Inferior parietal cortex (tissue), 1 donor: ENCODE measurements around the gene ACADL.

Experiments
- DNase-seq: peaks from one replicate; pipeline ENCODE4 v3.0.0-alpha.2; 2016; ENCODE audit errors: extremely low spot score

The ACADL gene

GRCh38 chr2:210224941-210225672 is at the start of gene ACADL:
Gene ACADL (minus strand): TSS chr2:210225447. CDS start chr2:210225263, 184 bp downstream.
- no peak for DNase-seq

- DNase-seq: no peak
Measured at GRCh38 chr2:210271300-210271699, 46.1 kb upstream of the ACADL start.

- no peak for DNase-seq
Measured at GRCh38 chr2:210269148-210269547, 43.9 kb upstream of the ACADL start.

- no peak for DNase-seq
Measured at GRCh38 chr2:210268281-210268680, 43.0 kb upstream of the ACADL start.

DNA sequence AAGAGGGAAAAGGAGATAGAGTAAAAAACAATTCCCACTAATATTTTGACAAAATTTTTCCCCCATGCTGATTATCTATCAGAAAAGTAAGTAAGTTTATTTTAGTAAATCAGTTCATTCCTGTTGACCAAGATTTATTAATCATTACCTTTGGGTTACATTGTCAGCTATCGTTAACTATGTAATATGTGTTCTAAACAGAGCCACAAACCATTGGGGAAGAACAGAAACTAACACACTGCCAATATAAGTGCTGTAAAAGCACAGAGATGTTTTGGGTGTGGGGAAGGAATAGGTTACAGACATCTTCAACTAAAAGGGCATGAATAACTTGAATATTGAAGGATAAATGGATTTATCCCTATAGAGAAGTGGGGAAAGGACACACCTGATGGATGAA is 42.5 kb upstream of the ACADL start:
- no peak for DNase-seq

GRCh38 chr2:210264282-210264681 is 39.0 kb upstream of the ACADL start:
- DNase-seq: no peak

DNA sequence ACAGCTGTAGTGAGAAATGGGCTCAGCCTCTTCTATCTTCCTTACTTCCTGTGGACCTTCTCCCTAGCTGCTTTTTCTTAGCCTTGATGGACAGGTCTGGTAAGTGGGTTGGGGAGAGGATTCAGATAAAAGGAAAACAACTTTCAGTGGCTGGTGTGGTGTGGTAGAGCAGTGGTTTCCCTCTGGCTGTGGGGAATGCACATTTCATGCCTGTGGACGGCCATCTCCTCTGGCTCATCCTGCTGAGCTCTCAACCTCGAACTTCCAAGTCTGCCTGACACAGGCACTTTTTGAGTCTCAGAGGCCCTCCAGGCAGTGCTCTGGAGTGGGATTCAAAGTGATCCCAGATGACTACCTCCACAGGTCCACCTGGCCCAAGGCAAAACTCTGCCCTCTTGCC is 38.6 kb upstream of the ACADL start:
- no peak for DNase-seq

DNA sequence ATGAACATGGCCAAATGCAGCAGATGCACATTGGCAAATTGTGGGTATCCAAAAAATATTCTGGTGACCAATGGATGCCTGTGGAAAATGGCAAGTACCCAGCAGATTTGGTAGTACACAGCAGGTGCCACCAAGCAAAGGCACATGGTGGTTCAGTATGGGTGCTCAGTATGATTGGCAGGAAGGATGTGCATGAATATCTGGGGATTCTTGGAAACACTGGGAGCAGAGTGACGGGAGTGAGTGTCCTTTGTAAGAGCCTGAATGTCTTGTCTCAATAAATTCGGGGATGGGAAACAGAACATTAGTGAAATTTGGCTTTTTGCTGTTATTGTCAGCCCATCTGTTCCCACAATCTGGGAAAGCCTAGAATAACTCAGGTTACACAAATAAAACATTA is 36.8 kb upstream of the ACADL start:
- no peak for DNase-seq

DNA sequence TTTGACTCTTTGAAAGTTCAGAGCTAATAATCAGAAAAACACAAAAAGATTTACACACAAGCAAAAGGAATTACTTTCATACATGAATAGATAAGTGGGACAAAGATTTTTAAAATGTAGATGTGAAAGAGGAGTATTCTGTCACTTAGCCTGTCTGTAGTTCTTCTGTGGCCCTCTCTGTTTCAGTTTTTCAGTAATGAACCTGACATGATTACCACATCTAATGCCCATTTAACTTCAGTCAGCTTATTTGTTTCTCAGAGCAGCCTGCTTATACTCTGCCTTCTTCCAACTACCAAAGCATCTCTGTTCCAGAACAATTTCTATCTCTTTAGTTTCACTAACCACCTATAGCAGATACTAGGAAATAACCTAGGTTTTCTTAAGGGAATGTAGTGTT is 34.4 kb upstream of the ACADL start:
- DNase-seq: no peak

DNA sequence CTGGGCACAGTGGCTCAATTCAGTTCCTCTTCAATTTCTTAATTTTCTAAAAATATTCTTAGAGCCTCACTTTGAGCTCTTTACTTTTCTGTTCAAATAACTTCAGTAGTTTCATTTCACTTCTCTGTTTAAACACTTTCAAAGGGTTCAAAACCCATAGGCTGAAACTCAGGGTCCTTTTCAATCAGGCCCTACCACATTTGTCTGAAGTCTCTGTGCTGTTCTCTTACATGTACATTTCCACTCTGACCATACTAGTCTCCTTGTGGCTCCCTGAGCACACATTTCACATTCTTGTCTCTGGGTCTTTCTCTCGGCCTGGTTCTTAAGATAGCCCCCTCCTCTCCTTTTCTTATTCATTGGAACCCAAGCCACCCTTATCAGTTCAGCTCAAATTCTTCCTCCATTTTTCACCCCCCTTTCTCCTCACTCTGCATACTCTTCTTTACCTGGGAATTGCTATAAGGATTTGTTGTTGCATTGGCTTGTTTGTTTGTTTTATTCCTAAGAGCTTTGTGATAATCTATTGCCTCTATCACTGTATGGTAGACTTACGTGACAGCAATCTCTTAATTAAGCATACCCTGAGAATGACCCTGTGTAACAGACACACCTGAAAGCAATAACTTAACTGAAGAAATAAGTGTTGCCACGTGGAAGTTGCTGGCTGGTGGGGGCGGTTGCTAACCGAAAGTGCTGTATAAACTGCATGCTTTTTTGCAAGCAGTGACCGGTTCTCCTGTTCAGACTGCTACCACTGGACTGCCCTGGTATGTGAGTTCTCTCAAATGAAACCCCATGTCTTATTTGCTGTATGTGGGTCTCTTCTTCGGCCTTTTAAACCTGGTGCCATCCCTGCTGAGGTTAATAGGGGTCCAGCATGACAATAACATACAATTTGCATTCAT is 27.7 kb upstream of the ACADL start:
- DNase-seq: no peak

DNA sequence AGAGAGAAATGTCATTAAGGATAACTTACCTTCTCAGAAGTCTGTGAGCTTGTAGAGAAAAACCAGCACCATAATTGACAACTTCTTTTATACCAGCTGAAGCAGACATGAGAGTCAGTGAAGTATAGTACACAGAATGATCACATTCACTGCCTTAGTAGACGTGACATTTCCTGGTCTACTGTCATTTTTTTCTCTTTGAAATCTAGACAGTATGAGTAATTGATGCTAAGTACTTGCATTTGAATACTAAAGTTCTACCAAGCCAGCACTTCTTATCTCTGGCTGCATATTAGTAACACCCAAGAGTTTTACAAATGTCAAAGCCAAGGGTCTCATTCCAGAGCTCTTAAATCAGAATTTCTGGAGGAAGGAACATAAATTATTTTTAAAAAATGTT is 25.4 kb upstream of the ACADL start:
- no peak for DNase-seq

DNA sequence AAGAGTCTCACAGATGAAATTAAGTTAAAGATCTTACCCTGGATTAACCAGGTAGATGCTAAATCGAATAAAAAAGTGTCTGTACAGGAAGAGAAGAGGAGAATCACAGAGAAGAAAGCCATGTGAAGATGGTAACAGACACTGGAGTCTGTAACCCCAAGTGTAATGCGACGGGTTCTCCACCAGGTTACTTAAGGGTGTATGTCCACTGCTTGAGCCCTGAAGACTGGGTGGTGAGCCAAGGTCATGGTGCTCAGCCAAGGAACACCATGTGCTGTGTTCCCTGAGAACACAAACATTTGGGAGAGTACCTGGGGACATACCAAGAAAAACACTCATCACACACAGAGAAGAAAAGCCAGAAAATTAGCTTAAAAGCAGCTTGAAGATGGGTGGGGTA is 8.2 kb upstream of the ACADL start:
- no peak for DNase-seq

DNA sequence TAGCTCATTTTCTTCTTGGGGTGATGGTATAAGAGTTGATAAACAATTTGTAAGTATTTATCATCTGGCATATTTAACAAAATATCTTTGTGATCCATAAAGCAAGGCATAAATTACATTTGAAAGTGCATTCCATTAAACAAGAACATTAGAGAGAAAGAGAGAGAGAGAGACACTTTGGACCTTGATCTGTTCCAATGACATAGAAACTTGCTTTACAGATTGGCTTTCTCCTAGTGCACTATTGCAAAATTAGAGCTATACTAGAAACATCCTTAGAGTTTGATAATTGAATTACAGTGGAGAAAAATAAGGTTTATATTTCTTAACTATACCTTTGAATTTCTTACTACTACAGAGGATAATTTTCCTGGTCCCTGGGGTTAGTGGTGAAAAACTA is 5.7 kb upstream of the ACADL start:
- DNase-seq: no peak

GRCh38 chr2:210230518-210230917 is 5.3 kb upstream of the ACADL start:
- no peak for DNase-seq

DNA sequence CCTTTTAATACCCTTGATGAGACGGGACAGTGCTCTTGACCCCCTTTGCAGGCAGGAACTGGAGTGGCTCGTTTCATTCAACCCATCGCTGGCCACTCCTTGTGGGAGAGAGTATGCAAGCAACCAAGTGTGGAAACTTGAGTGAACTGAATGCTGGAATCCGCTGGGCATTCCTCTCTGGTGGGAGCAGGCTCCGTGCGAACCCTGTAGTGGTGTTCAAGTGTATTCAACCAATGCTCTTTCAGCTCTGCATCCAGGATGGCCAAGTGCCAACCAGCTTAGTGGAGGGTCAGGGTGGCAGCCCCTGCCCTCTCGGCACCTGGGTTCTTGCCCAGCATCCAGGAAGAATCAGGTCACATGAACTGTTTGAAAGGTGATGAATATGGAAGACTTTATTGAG is 3.3 kb upstream of the ACADL start:
- no peak for DNase-seq

GRCh38 chr2:210227290-210228088 is 2.2 kb upstream of the ACADL start:
- no peak for DNase-seq

GRCh38 chr2:210226223-210226622 is 976 bp upstream of the ACADL start:
- no peak for DNase-seq

GRCh38 chr2:210224591-210224940 is 681 bp downstream of the ACADL start:
- no peak for DNase-seq

DNA sequence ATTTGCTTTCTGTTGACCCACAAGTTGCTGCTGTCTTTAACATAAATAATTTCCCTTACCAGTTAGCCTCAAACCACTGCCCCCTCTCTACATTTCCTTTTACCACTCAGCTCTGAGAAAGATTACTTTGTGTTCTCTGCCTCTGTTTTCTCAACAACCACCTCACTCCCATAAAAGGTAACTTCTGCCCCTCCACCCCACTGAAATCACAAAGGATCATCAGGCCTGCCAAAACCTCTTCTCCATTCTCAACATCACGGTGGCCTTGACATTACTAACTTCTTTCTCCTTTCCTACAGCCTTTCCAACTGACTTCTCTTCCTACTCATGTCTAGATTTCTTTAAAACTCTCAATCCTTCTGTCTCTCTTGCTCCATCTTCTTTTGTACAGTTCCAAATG is 10.1 kb downstream of the ACADL start:
- DNase-seq: no peak

- no peak for DNase-seq
Measured at GRCh38 chr2:210210185-210210584, 15.1 kb downstream of the ACADL start.

GRCh38 chr2:210207929-210208328 is 17.3 kb downstream of the ACADL start:
- DNase-seq: no peak

GRCh38 chr2:210203558-210203957 is 21.7 kb downstream of the ACADL start:
- no peak for DNase-seq
